Transverse colon (tissue), 4 donors: ENCODE results near the gene PPP1R1B. TPM values are rescaled to one million over a fixed set of nuclear protein-coding genes. Genes with fewer than 3 reads are reported as not detected.
A peak's percentile ranks its signal among the peaks of the same experiment; 100 is the strongest.

Source experiments
- DNase-seq: peaks from one replicate; pipeline ENCODE4 v3.0.0-alpha.2; 2019
- H3K27ac ChIP-seq, 4 donors: fragments of 200-600 bp; sonication (generic); 2 replicates each; pipeline ENCODE4 v1.5.1; 2016 to 2018; ENCODE audit warnings: inconsistent platforms in 4 of 4
- H3K27me3 ChIP-seq: fragments of 200-600 bp; sonication (generic); 2 replicates; pipeline ENCODE4 v1.5.1; 2017; ENCODE audit warnings: inconsistent platforms
- H3K36me3 ChIP-seq, 4 donors: fragments of 200-600 bp; sonication (generic); 2 replicates each; pipeline ENCODE4 v1.5.1; 2017 to 2019; ENCODE audit warnings: inconsistent platforms in 4 of 4
- H3K4me1 ChIP-seq, 4 donors: fragments of 200-600 bp; sonication (generic); 2 replicates each; pipeline ENCODE4 v1.5.1; 2017 to 2020; ENCODE audit warnings: inconsistent platforms in 4 of 4
- H3K4me3 ChIP-seq, 4 donors: fragments of 200-600 bp; sonication (generic); 1 replicate in 1 of 4; 2 replicates in 3 of 4; pipeline versions ENCODE4 v1.5.1 to v1.6.1; 2017 to 2019; ENCODE audit warnings: inconsistent platforms in 4 of 4
- H3K9me3 ChIP-seq, 2 donors: fragments of 200-600 bp; sonication (generic); 2 replicates each; pipeline ENCODE4 v1.5.1; 2017 to 2019; ENCODE audit warnings: inconsistent platforms in 2 of 2
- CTCF ChIP-seq, 5 experiments: fragments of 200-600 bp in 3 of 5; fragments of 450-650 bp in 2 of 5; sonication (generic) in 3 of 5; IDR thresholded peaks; 1 replicate in 2 of 5; 2 replicates in 3 of 5; pipeline ENCODE4 v1.5.1; 2016 to 2017; ENCODE audit warnings: antibody characterized with exemption in 5 of 5, inconsistent platforms in 3 of 5, mild to moderate bottlenecking in 2 of 5, moderate library complexity in 1 of 5
- EP300 ChIP-seq: sonication (generic); formaldehyde crosslinking; IDR thresholded peaks from one replicate; pipeline ENCODE4 v1.6.1; 2017; ENCODE audit warnings: antibody characterized with exemption, low read depth
- POLR2A ChIP-seq: fragments of 450-650 bp; IDR thresholded peaks from one replicate; pipeline ENCODE4 v1.6.1; 2016; ENCODE audit warnings: antibody characterized with exemption, mild to moderate bottlenecking, moderate library complexity
- POLR2AphosphoS5 ChIP-seq, 3 donors: sonication (generic); formaldehyde crosslinking; IDR thresholded peaks; one replicate each; pipeline ENCODE4 v1.6.1; 2016; ENCODE audit warnings: antibody characterized with exemption in 3 of 3
- WGBS, 2 donors: methylation state at CpG; one replicate each; pipeline ENCODE4 v1.1.5; 2018; ENCODE audit warnings: low coverage in 1 of 2; 5-methylcytosine and 5-hydroxymethylcytosine counted together
- in situ Hi-C, 4 donors: fragments of 200-750 bp; cut with MboI; loops; one replicate each; pipeline versions ENCODE4 v1.15.0 to v1.15.1; 2017; ENCODE audit warnings: low sequenced_read_pairs in 3 of 4, low pct_ligation_motif_present in 1 of 4, low pct_unique_long_range_greater_than_20kb in 1 of 4
- intact Hi-C: fragments of 100-400 bp; cut with DNase I; formaldehyde crosslinking; loops from one replicate; pipeline ENCODE4 v1.15.1; 2023; ENCODE audit warnings: low total_unique reads
- total RNA-seq, 4 donors: library from RNA; depleted of rRNA; stranded (reverse); fragments of >200 nt; gene quantifications; one replicate each; pipeline ENCODE4 v1.1.0, GENCODE V29; 2016

PPP1R1B gene
- total RNA-seq = 100 to 1,000 TPM; 125 to 509 (median 223) TPM

- WGBS, 2 donors = 12% methylated on average over 29 of the region's 29 CpGs; no CpG with 5 or more reads in 1 of the 2 donors
- DNase-seq = peak; percentile 58
- intact Hi-C loops = no loop called here
- H3K4me3 ChIP-seq = peak within 1 kb of the TSS; percentile 18 to 60 (median 53)
- H3K4me1 ChIP-seq = peaks cover 17 to 64% (median 51%) of the 10 kb centered on the region in 4 donors
- peak within 1 kb of the TSS; percentile 90 to 93 (median 91) for H3K27ac ChIP-seq
- H3K9me3 ChIP-seq = no peaks in the 10 kb centered on the region
- H3K27me3 ChIP-seq = peaks cover 49% of the 10 kb centered on the region
- no peaks in the 10 kb centered on the region for H3K36me3 ChIP-seq
- TF ChIP-seq POLR2A (peak; percentile 82), CTCF (IDR thresholded peaks at IDR 0.05) (no peak), EP300 (no peak), POLR2AphosphoS5 (IDR thresholded peaks at IDR 0.05) (peak; percentile 54 to 76 (median 69))
- in situ Hi-C loops = loop anchor here in 3 of 4 donors (10.0 to 25.0 kb wide), 3 partner anchors 111 to 128 kb away; partner anchors contain the start of genes GRB7 (in 1 of the 3) and MIEN1 (in 1 of the 3)
These were observed at the start of gene PPP1R1B for GRCh38 chr17:39626171-39627046. TSS of gene PPP1R1B (plus strand) at chr17:39626952. CDS start at chr17:39627393, 441 bp downstream.

DNA sequence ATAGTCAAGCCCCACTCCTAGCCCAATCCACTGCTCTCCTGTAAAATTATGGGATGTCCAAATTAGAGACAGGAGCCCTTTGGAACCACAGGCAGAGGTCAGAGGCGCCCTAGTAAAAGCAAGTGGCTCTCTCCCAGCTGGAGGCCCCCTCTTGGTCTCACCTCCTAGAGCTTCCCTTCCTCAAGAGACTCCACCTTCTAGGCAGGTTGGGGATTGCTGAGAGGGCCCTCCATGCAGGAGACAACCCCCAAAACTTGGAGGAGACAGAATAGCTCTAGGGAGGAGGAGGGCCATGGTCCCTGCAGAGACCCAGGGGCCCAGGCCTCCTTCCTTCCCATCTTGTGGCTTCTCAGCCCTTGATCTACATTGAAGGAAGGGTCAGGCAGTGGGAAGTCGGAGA, 48.5 kb upstream of the PPP1R1B start:
- WGBS, 2 donors = 88% methylated on average over 2 of the region's 2 CpGs; no CpG with 5 or more reads in 1 of the 2 donors
- Histone ChIP-seq H3K4me1 (peaks cover 3 to 8% (median 5%) of the 10 kb centered on the region in 4 donors), H3K27me3 (no peaks in the 10 kb centered on the region), H3K27ac (no peak overlapping the region), H3K4me3 (no peak overlapping the region), H3K9me3 (no peaks in the 10 kb centered on the region), H3K36me3 (no peaks in the 10 kb centered on the region)
- TF ChIP-seq EP300 = no peak
- TF ChIP-seq POLR2AphosphoS5 (IDR thresholded peaks at IDR 0.05) = no peak
- no peak for TF ChIP-seq POLR2A
- TF ChIP-seq CTCF (IDR thresholded peaks at IDR 0.05) = no peak
- no peak for DNase-seq
- in situ Hi-C loops = no loop called here
- intact Hi-C loops = no loop called here

DNA sequence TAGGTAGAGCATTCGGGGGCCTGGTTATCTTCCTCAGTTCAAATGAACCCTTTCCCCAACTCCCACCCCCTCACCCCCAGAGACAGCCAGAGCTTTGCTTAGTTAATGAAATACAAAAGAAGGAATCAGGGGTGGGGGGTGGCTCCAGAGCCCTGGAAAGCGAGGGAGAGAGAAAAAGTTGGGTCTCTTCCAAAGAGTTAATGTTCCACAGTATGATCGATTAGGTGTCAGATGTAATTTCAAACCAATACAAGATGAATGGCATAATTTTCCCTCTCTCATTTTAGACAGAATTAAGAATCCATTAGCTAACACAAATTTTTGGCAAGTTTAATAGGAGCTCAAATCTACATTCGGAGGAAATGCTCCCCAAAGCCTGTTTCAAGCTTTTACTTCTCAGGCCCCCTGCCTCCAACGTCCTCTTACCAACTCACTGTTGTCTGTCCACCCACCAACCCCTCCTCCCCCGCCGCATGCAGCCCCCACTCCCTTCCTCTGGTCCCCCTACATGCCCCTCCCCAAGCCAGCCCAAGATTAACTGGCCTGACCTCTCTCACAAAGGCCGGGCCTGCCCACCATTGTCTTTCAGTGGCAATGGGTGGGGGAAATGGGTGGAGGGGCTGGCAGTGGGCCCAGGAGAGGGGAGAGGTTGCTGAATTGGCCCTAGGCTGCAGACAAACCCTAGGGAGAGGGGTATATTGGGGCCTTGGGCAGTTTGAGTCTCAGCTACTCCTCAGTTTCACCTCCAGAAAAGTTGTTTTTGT, 47.3 kb upstream of the PPP1R1B start:
- Histone ChIP-seq H3K4me1 (no peaks in the 10 kb centered on the region), H3K9me3 (no peaks in the 10 kb centered on the region), H3K4me3 (no peak overlapping the region), H3K36me3 (no peaks in the 10 kb centered on the region), H3K27me3 (no peaks in the 10 kb centered on the region), H3K27ac (no peak overlapping the region)
- intact Hi-C loops = loop anchor here (10.0 kb wide), 1 partner anchor 75 kb away; no protein-coding TSS in a partner anchor
- no peak for DNase-seq
- no peak for TF ChIP-seq POLR2AphosphoS5 (IDR thresholded peaks at IDR 0.05)
- no peak for TF ChIP-seq EP300
- no peak for TF ChIP-seq POLR2A
- TF ChIP-seq CTCF (IDR thresholded peaks at IDR 0.05) = no peak
- in situ Hi-C loops = no loop called here
- 65 to 71% methylated on average over 4 to 8 of the region's 8 CpGs for WGBS, 2 donors

DNA sequence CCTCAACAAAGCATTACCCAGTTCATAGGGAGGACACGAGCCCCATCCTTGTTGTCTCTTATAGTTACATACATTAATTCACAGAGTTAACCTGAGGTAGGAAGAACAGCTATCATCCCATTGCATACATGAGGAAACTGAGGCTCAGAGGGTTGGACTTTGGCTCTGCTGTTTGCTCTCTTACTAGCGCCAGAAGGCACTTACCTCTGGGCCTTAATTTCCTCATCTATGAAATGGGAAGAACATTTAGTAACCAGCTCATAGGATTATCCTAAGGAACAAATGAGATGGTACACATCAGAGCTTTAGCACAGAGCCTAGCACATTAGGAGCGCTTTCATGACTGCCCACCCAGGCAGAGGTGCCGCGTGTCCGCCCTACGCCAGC, 46.7 kb upstream of the PPP1R1B start:
- H3K27ac ChIP-seq = no peak overlapping the region
- no peak overlapping the region for H3K4me3 ChIP-seq
- H3K4me1 ChIP-seq = no peaks in the 10 kb centered on the region
- H3K9me3 ChIP-seq = no peaks in the 10 kb centered on the region
- TF ChIP-seq EP300 = no peak
- TF ChIP-seq POLR2A = no peak
- no peak for TF ChIP-seq CTCF (IDR thresholded peaks at IDR 0.05)
- no peak for TF ChIP-seq POLR2AphosphoS5 (IDR thresholded peaks at IDR 0.05)
- intact Hi-C loops (loop anchor here (10.0 kb wide), 1 partner anchor 75 kb away; no protein-coding TSS in a partner anchor), in situ Hi-C loops (no loop called here)
- no peaks in the 10 kb centered on the region for H3K27me3 ChIP-seq
- 89% methylated on average over 7 of the region's 7 CpGs; no CpG with 5 or more reads in 1 of the 2 donors for WGBS, 2 donors
- DNase-seq = no peak
- H3K36me3 ChIP-seq = no peaks in the 10 kb centered on the region
